Stimulated activated CD4-positive, alpha-beta T cell treated with anti-CD3 and anti-CD28 coated beads, Interleukin-1b, Interleukin-23, amount 100 ng/mL, for 1 hour (primary cell): ENCODE results near the gene PRSS38.

Experiments
- DNase-seq, 2 donors: peaks; one replicate each; pipeline ENCODE4 v3.0.0-alpha.2; 2020; ENCODE audit warnings: low read depth in 2 of 2

PRSS38 gene

DNA sequence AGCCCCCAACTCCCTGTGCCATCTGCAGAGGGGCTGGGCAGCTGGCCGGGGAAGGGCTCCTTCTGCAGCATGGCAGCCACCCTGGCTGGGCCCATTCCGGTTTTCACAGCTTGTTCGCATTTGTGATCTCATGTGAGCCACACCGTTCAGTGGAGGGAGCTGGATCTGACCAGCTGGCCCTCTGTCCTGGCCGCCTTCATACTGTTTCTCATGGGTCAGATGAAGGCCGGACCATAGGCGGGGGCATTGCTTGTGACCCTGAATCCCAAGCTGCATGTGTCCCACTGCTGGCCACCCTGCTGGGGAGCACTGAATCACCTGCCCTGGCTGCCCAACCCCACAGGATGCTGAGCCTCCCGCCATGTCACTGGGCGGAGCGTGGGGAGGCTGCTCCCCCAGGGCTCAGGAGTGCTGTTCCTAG is 36.4 kb upstream of the PRSS38 start:
- no peak for DNase-seq

DNA sequence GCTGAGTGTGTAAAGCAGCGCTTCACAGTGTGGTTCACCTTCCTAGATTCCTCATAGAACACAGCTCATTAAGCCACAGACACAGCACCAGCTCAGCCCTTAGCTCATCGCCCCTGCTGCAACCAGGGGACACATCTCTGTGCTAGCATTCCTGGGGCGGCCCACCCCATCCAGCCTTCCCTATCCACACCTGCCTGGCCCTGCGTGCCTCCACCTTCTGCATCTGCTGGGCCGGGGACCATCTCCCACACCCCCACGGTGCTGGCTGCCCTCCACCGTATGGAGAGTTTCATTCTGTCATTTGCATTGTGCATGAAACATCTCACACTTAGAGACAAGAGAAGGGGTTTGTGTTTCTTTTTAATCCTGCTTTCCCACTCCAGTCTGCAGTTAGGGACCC is 35.8 kb upstream of the PRSS38 start:
- no peak for DNase-seq

DNA sequence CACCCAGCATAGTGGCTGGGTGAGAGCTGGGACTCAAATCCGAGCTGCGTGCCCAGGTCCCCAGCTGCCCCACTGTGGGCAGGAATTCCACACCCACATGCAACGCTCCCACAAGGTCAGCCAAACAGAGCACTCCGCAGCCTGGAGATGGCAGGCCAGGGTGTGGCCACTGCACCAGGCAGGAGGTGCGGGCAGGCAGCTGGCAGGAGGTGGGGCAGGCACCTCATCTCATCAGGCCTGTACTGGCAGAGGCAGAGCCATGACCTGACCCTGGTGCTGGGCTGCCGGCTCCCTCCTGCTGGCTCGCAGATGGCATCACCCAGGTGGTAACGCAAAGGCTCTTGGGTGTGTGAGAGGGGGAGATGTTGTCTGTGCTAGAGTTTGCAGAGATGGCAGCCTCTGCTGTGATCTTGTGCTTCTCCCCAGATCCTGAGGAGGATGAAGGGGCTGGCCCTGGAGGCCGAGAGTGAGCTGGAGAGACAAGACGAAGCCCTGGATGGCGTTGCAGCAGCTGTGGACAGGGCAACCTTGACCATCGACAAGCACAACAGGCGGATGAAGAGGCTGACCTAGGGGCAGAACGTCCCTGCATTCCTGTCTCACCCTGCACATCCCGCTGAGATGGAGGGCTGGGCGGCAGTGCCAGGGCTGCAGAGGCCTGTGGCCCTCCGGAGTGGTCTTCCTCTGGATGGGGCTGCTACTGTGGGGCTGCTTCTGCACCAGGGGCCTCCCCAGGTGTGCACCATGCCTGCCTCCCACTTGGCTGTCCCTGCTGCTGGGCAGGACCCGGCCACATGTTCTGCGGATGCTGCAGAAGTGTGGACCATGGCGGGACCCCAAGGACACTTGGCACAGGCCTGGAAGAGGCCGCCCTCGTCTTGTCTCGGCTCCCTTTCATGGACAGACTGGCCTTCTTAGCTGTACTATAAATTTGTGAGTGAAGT is 35.1 kb upstream of the PRSS38 start:
- DNase-seq: no peak

DNA sequence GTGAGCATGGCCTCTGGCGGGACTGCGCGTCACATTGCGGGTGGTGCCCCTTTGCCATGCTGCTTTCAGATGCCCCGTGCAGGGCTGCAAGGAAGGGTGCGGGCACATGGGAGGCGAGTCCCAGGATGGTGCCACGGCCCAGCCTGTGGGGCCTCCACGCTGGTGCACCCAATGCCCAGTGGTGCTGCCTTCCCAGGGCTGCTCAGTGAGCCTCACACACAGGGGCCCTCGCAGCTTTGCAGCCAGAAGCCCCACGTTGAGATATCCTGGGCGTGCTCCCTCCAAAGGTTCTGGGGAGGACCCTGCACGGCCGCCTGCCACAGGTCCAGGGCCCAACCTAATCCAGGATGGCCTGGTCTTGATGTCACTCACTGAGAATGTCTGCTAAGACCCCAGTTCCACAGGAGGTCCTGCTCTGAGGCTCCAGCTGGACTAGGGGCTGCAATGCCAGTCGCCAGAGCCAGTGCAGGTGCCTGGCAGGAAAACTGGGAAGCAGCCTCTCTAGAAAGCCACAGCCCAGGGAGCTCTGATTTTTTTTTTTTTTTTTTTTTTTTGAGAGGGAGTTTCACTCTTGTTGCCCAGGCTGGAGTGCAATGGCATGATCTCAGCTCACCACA is 34.1 kb upstream of the PRSS38 start:
- no peak for DNase-seq

DNA sequence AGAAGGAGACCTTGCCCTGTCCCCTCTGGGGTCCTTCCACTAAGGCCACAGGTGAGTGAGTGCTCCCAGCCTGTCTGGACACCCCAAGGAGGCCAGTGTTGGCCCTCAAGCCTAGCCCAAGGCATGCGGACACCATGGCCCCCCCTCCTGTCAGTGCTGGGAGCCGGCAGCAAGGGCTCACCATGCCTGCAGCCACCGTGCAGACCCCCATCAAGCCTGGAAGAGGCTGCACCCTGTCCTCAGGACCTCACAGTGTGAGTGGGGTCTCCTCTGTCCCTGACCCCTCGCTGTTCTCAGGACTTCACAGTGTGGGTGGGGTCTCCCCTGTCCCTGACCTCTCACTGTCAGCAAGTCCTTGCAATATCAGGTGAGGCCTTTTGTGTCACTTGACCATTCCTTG is 33.2 kb upstream of the PRSS38 start:
- no peak for DNase-seq

DNA sequence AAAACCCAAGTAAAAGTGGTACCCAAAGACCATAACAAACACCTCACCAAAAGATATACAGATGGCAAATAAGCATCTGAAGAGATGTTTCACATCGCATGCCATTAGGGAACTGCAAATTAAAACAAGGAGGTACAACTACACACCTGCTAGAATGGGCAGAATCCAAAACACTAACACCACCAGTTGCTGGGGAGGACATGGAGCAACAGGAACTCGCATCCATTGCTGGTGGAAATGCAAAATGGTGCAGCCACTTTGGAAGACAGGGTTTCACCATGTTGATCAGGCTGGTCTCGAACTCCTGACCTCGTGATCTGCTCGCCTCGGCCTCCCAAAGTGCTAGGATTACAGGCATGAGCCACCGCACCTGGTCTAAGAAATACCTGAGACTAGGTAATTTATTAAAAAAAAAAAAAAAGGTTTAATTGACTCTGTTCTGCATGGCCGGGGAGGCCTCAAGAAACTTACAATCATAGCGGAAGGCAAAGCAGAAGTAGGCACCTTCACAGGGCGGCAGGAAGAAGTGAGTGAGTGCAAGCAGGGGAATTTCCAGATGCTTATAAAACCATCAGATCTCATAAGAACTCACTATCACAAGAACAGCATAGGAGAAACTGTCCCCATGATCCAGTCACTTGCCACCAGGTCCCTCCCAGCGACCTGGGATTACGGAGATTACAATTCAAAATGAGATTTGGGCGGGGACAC is 30.2 kb upstream of the PRSS38 start:
- DNase-seq: no peak

DNA sequence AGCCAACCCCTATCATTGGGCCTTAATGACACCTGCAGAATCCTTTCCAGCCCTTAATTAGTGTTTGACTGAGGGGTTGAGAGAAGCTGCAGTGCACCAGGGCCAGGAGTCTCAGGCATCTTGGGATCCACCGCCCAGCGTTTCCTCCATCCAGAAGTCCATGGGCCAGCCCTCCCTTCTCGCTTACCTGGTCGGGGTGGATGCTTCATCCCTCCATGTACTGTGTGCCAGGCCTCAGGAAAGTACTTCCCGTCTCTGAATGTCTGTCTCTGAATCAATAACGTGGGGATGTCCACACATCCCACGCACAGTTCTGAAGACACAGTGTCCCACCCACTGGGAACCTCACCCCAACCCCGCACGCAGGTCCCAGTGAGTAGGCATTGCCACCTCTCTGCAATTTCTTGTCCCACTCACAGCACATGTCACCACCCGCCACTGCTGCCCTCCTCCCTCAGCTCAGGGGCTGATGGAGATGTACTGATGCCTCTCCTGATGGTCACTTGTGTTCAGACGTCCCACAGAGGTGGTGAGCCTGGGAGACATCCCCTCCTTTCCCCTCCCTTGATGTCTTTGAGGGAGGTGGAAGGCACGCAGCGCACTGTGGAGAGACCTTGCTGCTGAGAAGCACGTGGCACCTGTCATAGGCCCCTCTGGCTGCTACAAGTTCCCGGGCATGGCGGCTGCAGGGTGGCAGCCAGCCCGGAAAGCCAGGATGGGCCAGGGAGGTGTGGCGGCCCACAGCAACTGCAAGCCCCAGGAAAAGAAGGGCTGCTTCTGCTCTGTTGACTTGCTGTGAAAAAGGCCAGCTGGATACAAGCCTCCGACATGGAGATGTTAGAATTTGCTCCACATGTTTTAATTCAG is 29.4 kb upstream of the PRSS38 start:
- DNase-seq: no peak

DNA sequence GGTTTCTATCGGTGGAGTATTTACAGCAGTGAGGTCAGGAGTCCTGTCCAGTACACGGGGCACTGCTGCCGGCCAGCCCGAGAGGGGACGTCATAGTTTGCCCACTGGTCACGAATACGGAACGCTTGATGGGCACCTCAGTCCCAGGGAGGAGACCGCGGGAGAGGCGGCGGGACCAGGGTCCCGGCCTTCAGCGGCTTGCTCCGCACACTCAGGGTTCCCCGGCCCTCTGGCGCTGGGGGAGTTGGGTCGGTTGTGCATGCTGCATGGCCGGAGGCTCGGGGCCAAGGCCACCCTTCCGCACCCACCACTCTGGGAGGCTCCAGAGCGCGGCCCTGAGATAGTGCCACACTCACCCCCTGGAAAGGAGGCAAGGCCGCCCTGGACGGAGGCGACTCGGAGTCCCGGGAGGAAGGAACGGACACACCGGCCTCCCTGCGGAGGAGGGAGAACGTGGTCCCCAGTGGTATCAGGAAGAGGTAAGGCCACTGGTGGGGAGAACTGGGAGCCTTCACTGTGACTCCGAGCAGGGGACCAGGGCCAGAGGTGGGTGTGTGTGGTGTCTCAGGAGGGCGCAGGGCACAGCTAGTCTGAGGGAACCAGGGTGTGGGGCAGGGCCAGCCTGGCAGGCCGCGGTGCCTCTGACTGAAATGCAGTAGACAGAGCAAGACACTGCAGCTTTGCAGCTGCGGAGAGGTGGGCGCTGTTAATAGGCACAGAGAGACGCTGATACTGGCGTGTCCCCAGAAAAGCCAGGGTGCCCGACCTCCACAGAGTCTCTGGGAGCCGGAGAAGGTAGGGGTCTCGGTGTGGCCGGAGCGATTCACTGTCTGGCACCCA is 28.6 kb upstream of the PRSS38 start:
- DNase-seq: no peak

DNA sequence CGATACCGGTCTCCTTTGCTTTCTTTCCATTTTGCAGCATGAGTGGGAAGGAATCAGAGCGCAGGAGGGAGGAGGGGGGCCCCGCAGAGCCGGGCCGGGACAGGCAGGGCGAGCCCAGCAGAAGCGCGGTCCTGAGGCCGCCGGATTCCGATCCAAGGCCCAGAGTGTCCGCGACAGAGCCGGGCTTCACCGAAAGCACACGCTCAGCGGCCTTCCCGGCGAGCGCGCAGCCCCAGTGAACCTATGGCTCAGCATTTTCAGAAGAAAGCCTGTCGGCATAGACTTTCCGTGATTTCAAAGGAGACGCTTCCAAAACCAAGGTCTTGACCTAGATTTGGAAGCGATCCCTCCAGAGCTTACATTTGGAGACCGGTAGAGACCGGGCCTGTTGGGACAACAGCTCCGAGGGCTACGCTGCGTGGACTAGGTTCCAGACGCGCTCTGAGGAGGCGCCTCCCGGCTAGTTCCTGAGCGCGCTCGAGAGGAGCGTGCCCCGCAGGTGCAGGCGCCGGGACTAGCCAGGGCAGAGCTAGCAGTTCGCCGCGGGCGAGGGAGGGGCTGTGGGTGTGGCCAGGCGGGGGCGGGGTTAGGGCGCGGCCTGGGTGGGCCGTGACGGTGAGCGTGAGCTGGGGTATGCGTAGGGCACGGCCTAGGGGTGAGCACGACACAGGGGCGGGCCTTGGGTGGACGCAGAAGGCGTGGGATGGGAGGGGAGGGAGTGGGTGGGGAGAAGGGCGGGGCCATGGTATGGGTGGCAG is 27.8 kb upstream of the PRSS38 start:
- peak; percentile 84 to 94 for DNase-seq

DNA sequence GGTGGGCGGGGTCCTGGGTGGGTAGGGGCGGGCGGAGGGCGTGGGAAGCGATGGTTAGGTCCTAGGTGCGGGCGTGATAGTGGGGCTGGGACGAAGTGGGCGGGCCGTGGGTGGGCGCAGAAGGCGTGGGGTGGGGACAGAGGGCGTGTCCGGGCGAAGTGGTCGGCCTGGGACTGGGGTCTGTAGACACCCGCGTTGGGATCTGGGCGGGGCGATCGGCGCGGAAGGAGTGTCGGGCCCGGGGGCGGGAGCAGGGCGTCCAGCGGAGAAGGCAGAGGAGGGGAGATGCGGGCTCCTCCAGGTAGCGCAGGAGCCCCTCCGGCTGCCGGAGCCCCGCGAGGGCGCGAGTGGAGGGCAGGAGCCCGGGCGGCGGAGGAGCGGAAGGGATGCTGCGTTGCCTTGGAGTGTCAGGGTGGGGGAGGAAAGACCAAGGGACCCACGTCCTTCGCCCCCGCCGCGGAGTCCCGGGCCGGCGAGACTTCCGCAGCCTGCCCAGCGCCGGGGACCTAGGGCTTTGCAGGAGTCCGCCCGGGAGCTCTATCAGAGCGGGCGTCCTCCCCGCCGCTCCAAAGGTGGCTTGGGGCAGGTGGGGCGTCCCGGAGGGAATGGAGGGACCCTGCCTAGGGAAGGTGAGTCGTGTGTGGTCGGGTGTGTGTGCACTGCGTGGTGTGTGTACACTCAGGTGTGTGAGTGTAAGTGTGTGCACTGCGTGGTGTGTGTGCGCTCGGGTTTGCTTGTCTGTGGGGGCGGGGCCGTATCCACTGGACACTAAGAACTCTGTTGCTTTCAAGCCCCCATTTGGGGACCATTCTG is 27.0 kb upstream of the PRSS38 start:
- DNase-seq: no peak

DNA sequence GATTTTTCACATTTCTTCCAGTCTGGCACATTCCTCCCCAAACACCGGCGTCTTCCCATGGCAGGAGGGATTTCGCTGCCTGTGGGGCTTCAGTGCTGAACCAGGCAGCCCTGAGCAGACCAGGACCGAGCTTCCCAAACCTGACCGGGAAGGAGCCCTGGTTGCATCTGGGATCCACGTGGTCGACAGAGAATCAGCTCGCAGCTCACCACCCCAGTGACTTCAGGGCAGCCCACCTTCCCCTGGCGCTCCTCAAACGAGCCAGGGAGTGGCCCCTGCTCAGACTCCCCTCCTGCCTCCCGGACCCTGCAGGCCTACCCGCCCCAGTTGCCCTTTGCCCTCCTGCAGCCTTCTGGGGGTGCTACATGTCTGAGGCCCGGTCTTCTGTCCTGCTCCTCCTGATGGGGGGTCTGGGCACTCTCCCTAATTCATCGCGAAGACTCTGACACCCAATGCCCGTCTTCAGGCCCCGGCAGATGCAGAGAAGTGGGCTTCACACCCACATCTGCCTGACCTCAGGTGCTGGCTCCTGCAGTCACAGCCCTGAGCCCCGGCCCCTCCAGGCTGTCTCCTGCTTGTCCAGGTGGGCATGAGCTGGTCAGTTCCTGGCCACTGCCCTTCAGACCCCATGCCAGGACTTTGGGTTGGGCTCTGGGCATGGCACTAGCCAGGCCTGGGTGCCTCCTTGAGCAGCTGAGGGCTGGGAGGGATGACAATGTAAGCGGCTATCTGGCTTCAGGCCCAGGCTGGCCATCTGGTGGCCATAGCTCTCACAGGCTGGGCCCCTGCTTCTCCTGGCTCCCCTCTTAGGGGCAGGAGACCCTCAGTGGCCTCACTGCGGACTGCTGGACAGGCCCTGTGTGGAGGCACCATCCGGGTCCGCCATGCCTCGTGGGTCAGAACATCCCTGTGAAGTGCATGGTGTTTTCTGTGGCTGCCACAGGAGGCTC is 26.1 kb upstream of the PRSS38 start:
- DNase-seq: no peak

DNA sequence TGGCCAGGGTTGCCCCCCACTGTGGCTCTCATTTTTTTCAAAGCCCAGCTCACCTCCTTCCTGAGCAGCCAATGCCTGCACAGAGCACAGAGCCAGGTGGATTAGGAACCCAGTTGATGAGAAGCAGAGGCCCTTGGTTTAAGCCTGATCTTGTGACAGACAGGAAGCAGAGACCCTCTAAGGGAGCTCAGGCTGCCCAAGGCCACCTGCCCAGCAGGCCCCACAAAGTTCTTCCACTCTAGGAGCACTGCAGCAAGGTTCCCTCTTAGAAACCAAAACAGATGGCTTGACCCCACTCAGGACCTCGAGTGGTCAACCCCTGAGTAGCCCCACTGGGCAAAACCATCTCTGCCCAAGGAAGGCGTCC is 25.5 kb upstream of the PRSS38 start:
- no peak for DNase-seq

DNA sequence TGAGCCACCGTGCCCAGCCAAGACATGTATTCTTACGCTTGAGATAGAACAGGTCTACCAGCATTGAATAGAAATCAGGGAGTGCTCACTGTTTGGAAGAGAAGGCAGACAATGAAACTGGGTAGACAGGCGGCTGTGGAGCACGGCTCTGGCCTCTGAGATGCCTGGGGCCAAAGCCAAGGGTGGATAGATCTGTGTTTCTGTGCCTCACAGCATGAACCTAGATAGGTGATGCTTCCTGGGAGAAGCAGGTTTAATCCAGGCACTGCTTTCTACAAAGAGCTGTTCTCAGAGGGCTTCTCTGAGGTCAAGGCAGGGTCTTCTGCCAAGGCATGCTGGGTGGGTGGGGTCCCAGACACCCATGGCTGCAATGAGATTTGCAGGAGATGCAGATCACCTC is 24.6 kb upstream of the PRSS38 start:
- no peak for DNase-seq

DNA sequence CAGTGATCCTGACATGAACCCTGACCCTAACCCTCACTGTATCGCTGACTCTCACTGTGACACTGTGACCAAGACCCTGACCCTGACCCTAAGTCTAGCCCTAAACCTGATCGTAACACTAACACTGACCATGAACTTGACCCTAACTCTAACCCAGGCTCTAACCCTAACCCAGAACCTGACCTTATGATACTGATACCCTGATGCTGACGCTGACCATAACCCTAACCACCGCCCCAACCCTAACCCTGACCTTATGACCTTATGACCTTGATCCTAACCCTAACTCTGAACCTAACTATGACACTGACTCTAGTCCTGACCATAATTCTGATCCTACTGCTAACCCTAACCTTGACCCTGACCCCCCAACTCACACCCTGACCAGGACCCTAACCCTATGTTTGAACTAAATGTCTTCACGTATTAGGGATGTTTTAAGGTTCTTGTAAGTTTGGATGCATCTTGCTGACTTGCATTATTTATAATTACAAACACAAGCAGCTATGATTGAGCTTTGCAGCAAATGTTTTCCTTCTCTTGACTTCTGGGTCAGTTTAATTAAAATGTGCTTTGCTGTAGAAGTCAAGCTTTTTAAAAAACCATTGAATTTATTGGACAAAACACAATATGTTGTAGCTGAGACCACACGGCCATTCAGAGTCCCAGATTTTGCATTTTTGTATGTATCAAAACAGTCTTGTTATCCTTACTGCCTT is 23.9 kb upstream of the PRSS38 start:
- no peak for DNase-seq

DNA sequence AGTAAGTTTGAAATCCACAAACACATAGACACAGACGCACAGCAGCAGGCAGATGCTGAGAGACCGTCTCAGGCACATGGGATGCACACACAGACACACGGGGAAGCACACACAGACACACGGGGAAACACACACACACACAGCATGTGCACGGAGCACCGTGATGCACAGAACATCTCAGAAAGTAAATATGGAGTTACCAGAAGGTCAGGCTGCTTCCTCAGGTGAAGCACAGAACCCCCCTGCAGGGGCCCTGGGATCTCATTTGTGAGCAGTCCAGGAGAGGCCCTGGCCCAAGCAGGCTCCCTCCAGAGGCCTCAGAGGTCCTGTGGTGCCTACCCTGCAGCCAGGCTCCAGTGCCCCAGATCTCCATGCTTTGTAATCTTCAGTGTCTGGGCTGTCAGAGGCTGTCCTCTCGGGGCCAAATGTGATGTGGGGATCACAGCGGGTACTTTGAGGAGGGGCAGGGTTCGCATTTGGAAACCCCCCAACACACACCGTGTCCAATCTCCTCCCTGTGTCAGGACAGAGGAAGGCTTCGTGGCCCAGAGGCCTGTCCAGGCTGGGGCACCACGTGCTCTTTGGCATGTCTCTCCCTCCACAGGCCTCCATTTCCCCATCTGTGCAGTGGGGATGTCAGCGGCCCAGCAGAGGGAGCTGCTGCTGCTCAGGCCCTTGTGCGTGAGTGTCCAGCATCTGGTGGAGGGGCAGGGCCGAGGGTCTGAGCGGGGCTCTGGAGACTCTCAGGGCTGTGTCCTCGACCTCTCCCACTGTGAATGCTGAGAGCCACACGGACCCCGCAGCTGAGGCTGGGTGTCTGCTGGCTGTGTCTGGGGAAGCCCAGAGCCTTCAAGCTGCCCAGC is 23.0 kb upstream of the PRSS38 start:
- no peak for DNase-seq
